GM23338 (cell line): ENCODE data around the gene AK2. TPM values are rescaled to one million over a fixed set of nuclear protein-coding genes. Genes with fewer than 3 reads are reported as not detected.

Experiments
- ATAC-seq: fragments of 200-7000 bp; cut with Tn5 transposase; 3 replicates; pipeline ENCODE4 v1.9.1; 2020
- DNase-seq: peaks from one replicate; pipeline ENCODE4 v3.0.0-alpha.2; 2015; ENCODE audit warnings: low spot score
- H2AFZ ChIP-seq: fragments of 200-600 bp; sonication (generic); 2 replicates; pipeline ENCODE4 v1.8.0; 2016; ENCODE audit warnings: antibody characterized with exemption, mild to moderate bottlenecking, moderate library complexity
- H3F3A ChIP-seq: fragments of 200-600 bp; sonication (generic); replicated peaks from 2 replicates; pipeline ENCODE4 v1.8.0; 2017; ENCODE audit warnings: antibody characterized with exemption, mixed run types, low read depth
- H3K27ac ChIP-seq: fragments of 200-600 bp; sonication (generic); 2 replicates; pipeline ENCODE4 v1.6.1; 2016; ENCODE audit warnings: low read depth
- H3K27me3 ChIP-seq: fragments of 200-600 bp; sonication (generic); 2 replicates; pipeline ENCODE4 v1.8.0; 2016; ENCODE audit warnings: mild to moderate bottlenecking, mixed run types, moderate library complexity; ENCODE audit not compliant: insufficient read depth
- H3K36me3 ChIP-seq: fragments of 200-600 bp; sonication (generic); 2 replicates; pipeline ENCODE4 v1.8.0; 2016; ENCODE audit warnings: mild to moderate bottlenecking; ENCODE audit not compliant: insufficient read depth
- H3K4me1 ChIP-seq: fragments of 200-600 bp; sonication (generic); 2 replicates; pipeline ENCODE4 v1.8.0; 2016; ENCODE audit warnings: mild to moderate bottlenecking, moderate library complexity; ENCODE audit not compliant: insufficient read depth
- H3K4me2 ChIP-seq: fragments of 200-600 bp; sonication (generic); 2 replicates; pipeline ENCODE4 v1.7.1; 2017; ENCODE audit warnings: mixed run types
- H3K4me3 ChIP-seq: fragments of 200-600 bp; sonication (generic); 2 replicates; pipeline ENCODE4 v1.6.1; 2016; ENCODE audit warnings: mixed run types
- H3K79me2 ChIP-seq: fragments of 200-600 bp; sonication (generic); replicated peaks from 2 replicates; pipeline ENCODE4 v1.8.0; 2017; ENCODE audit warnings: mild to moderate bottlenecking; ENCODE audit not compliant: insufficient read depth
- H3K9me2 ChIP-seq: fragments of 200-600 bp; sonication (generic); 2 replicates; pipeline ENCODE4 v1.8.0; 2017; ENCODE audit not compliant: insufficient read depth
- H4K20me1 ChIP-seq: fragments of 200-600 bp; sonication (generic); replicated peaks from 2 replicates; pipeline ENCODE4 v1.8.0; 2017; ENCODE audit warnings: mild to moderate bottlenecking; ENCODE audit not compliant: insufficient read depth
- H3K27ac Mint-ChIP-seq: 2 replicates; pipeline ENCODE4 v1.8.0; 2020; ENCODE audit warnings: inconsistent platforms, mild to moderate bottlenecking, moderate library complexity, mixed read lengths
- H3K27me3 Mint-ChIP-seq: 3 replicates; pipeline ENCODE4 v1.8.0; 2022; ENCODE audit warnings: low read depth, mild to moderate bottlenecking, moderate library complexity, mixed read lengths, inconsistent platforms; ENCODE audit not compliant: insufficient read depth, poor library complexity
- H3K36me3 Mint-ChIP-seq: 3 replicates; pipeline ENCODE4 v1.8.0; 2021; ENCODE audit warnings: low read depth, mild to moderate bottlenecking, inconsistent platforms, moderate library complexity, mixed read lengths
- H3K4me1 Mint-ChIP-seq: 3 replicates; pipeline ENCODE4 v1.8.0; 2020; ENCODE audit warnings: mild to moderate bottlenecking, inconsistent platforms, mixed read lengths
- H3K4me3 Mint-ChIP-seq: 3 replicates; pipeline ENCODE4 v1.8.0; 2021; ENCODE audit warnings: moderate library complexity, mild to moderate bottlenecking, inconsistent platforms, mixed read lengths
- H3K9me3 Mint-ChIP-seq: 3 replicates; pipeline ENCODE4 v1.8.0; 2020; ENCODE audit warnings: moderate library complexity, mild to moderate bottlenecking, inconsistent platforms, mixed read lengths
- ETS1 ChIP-seq: IDR thresholded peaks from 2 replicates; pipeline ENCODE4 v1.6.1; 2016; ENCODE audit warnings: antibody characterized with exemption
- EZH2 ChIP-seq: fragments of 200-600 bp; sonication (generic); IDR thresholded peaks from one replicate; pipeline ENCODE4 v1.8.0; 2017; ENCODE audit warnings: antibody characterized with exemption, mild to moderate bottlenecking, low read depth; ENCODE audit not compliant: unreplicated experiment
- JUNB ChIP-seq: IDR thresholded peaks from one replicate; pipeline ENCODE4 v1.6.1; 2016; ENCODE audit warnings: antibody characterized with exemption; ENCODE audit not compliant: unreplicated experiment
- NANOG ChIP-seq: IDR thresholded peaks from 2 replicates; pipeline ENCODE4 v1.6.1; 2016; ENCODE audit warnings: antibody characterized with exemption, borderline replicate concordance
- ZNF114 ChIP-seq: fragments of 250-450 bp; sonication (Bioruptor Pico); IDR thresholded peaks from 2 replicates; pipeline ENCODE4 v1.5.0; 2020; ENCODE audit warnings: mild to moderate bottlenecking, moderate library complexity
- ZNF331 ChIP-seq: fragments of 250-450 bp; sonication (Bioruptor Pico); IDR thresholded peaks from 2 replicates; pipeline ENCODE4 v1.5.0; 2020; ENCODE audit warnings: low read depth, mild to moderate bottlenecking, moderate library complexity
- ZNF462 ChIP-seq: fragments of 250-450 bp; sonication (Bioruptor Pico); IDR thresholded peaks from 2 replicates; pipeline ENCODE4 v1.5.0; 2020; ENCODE audit warnings: mild to moderate bottlenecking, moderate library complexity
- polyA plus RNA-seq: library from polyadenylated mRNA; unstranded; fragments of >200 nt; fragmentation: Nextera tagmentation; extraction: Ambion mirVana; gene quantifications from 2 replicates; pipeline ENCODE4 v1.2.1, GENCODE V29; 2016
- total RNA-seq: library from RNA; depleted of rRNA; stranded (reverse); fragments of >200 nt; shearing (Covaris generic); gene quantifications from 2 replicates; pipeline ENCODE4 v1.2.3, GENCODE V29; 2014
- TF ChIP-seq, protein P1 (sequence below): IDR thresholded peaks from one replicate; pipeline ENCODE4 v1.6.1; 2018; ENCODE audit warnings: antibody characterized with exemption; ENCODE audit not compliant: unreplicated experiment
- TF ChIP-seq, protein P2 (sequence below), 2 experiments: fragments of 200-600 bp in 1 of 2; sonication (generic) in 1 of 2; conservative IDR thresholded peaks; 2 replicates each; pipeline versions ENCODE4 v1.5.1 to v1.6.1; 2016 to 2017; ENCODE audit warnings: antibody characterized with exemption in 2 of 2, low read depth in 2 of 2, mild to moderate bottlenecking in 2 of 2, moderate library complexity in 1 of 2

Gene AK2
- total and polyA plus RNA-seq, 2 experiments from 2014 or later: 125 to 142 TPM

DNA sequence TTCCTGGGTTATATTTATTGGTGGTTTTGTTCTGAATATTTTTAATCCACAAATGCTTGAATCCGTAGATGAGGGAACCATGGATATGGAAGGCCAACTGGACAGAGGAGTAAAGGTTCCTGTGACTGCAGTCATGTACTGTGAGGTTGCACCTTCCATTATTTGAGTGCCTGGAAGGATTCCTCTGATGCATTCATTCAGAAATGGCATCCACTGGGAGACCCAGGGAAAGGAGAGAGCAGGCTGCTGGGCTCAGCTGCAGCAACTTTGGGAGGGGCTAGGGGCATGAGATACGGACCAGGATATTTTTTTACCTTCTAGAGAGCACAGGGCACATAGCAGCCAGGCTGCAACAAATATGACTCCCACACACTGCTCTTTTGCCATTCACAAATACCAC is 19.5 kb downstream of the AK2 start:
- no peaks in the 10 kb centered on the region for H3K9me2 ChIP-seq
- ATAC-seq (no peak), DNase-seq (no peak)
- no peak overlapping the region for H3K4me2 ChIP-seq
- TF ChIP-seq ZNF331 (CRISPR knock-in tag) (no peak), EZH2 (no peak), NANOG (no peak), ZNF114 (CRISPR knock-in tag) (no peak), JUNB (no peak), ZNF462 (no peak), ETS1 (no peak)
- TF ChIP-seq, protein P1, sequence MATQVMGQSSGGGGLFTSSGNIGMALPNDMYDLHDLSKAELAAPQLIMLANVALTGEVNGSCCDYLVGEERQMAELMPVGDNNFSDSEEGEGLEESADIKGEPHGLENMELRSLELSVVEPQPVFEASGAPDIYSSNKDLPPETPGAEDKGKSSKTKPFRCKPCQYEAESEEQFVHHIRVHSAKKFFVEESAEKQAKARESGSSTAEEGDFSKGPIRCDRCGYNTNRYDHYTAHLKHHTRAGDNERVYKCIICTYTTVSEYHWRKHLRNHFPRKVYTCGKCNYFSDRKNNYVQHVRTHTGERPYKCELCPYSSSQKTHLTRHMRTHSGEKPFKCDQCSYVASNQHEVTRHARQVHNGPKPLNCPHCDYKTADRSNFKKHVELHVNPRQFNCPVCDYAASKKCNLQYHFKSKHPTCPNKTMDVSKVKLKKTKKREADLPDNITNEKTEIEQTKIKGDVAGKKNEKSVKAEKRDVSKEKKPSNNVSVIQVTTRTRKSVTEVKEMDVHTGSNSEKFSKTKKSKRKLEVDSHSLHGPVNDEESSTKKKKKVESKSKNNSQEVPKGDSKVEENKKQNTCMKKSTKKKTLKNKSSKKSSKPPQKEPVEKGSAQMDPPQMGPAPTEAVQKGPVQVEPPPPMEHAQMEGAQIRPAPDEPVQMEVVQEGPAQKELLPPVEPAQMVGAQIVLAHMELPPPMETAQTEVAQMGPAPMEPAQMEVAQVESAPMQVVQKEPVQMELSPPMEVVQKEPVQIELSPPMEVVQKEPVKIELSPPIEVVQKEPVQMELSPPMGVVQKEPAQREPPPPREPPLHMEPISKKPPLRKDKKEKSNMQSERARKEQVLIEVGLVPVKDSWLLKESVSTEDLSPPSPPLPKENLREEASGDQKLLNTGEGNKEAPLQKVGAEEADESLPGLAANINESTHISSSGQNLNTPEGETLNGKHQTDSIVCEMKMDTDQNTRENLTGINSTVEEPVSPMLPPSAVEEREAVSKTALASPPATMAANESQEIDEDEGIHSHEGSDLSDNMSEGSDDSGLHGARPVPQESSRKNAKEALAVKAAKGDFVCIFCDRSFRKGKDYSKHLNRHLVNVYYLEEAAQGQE: no peak
- TF ChIP-seq, protein P2, sequence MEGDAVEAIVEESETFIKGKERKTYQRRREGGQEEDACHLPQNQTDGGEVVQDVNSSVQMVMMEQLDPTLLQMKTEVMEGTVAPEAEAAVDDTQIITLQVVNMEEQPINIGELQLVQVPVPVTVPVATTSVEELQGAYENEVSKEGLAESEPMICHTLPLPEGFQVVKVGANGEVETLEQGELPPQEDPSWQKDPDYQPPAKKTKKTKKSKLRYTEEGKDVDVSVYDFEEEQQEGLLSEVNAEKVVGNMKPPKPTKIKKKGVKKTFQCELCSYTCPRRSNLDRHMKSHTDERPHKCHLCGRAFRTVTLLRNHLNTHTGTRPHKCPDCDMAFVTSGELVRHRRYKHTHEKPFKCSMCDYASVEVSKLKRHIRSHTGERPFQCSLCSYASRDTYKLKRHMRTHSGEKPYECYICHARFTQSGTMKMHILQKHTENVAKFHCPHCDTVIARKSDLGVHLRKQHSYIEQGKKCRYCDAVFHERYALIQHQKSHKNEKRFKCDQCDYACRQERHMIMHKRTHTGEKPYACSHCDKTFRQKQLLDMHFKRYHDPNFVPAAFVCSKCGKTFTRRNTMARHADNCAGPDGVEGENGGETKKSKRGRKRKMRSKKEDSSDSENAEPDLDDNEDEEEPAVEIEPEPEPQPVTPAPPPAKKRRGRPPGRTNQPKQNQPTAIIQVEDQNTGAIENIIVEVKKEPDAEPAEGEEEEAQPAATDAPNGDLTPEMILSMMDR (conservative IDR thresholded peaks at IDR 0.05; ENCODE audit: low read depth in 2 of 2): no peak
- peaks cover 77% of the 10 kb centered on the region for H3K36me3 Mint-ChIP-seq
- no peak overlapping the region for H3K27ac Mint-ChIP-seq
- H3K27ac ChIP-seq: no peak overlapping the region
- H4K20me1 ChIP-seq: peaks cover 13% of the 10 kb centered on the region
- no peaks in the 10 kb centered on the region for H3K27me3 ChIP-seq
- peaks cover 3% of the 10 kb centered on the region; the same call in 1 of the 2 replicates for H3F3A ChIP-seq
- no peaks in the 10 kb centered on the region for H3K9me3 Mint-ChIP-seq
- H3K27me3 Mint-ChIP-seq: no peaks in the 10 kb centered on the region
- H3K4me3 Mint-ChIP-seq: no peak overlapping the region
- no peak overlapping the region for H2AFZ ChIP-seq
- peaks cover 42% of the 10 kb centered on the region for H3K36me3 ChIP-seq
- H3K4me3 ChIP-seq: no peak overlapping the region
- no peaks in the 10 kb centered on the region for H3K79me2 ChIP-seq
- no peaks in the 10 kb centered on the region; the same call in 2 of the 3 replicates for H3K4me1 Mint-ChIP-seq
- H3K4me1 ChIP-seq: no peaks in the 10 kb centered on the region
